K562 (cell line): ENCODE measurements around the gene NR1D1. TPM values are rescaled to one million over a fixed set of nuclear protein-coding genes. Genes with fewer than 3 reads are reported as not detected.

Source experiments
- ATF4 ChIP-seq: fragments of 450-650 bp; formaldehyde crosslinking; IDR thresholded peaks from 2 replicates; pipeline ENCODE4 v1.4.0; 2022; ENCODE audit warnings: mild to moderate bottlenecking, moderate library complexity
- BHLHE40 ChIP-seq: IDR thresholded peaks from 2 replicates; pipeline ENCODE4 v1.6.1; 2011; ENCODE audit warnings: low read length, improper control_type of control experiment
- CBX1 ChIP-seq: sonication (generic); IDR thresholded peaks from 2 replicates; pipeline ENCODE4 v1.6.1; 2016; ENCODE audit warnings: antibody characterized with exemption, low read depth, mild to moderate bottlenecking
- E2F1 ChIP-seq: sonication (generic); formaldehyde crosslinking; IDR thresholded peaks from 2 replicates; pipeline ENCODE4 v1.8.1; 2023; ENCODE audit warnings: mild to moderate bottlenecking, missing genetic modification reagents, moderate library complexity
- E2F8 ChIP-seq: fragments of 450-650 bp; IDR thresholded peaks from 2 replicates; pipeline ENCODE4 v1.7.1; 2018; ENCODE audit warnings: mild to moderate bottlenecking, low read depth; ENCODE audit not compliant: partially characterized antibody
- EGR1 ChIP-seq: fragments of 450-650 bp; conservative IDR thresholded peaks from 2 replicates; pipeline ENCODE4 v1.6.1; 2017; ENCODE audit warnings: mild to moderate bottlenecking
- ELF4 ChIP-seq: fragments of 450-650 bp; formaldehyde crosslinking; IDR thresholded peaks from 2 replicates; pipeline ENCODE4 v1.4.0; 2022; ENCODE audit warnings: missing genetic modification characterization
- JUN ChIP-seq, 2 experiments: sonication (generic) in 1 of 2; formaldehyde crosslinking in 1 of 2; IDR thresholded peaks; 2 replicates each; pipeline versions ENCODE4 v1.6.1 to v1.8.0; 2012 to 2022; ENCODE audit warnings: borderline replicate concordance in 2 of 2, mild to moderate bottlenecking in 2 of 2, improper control_type of control experiment in 1 of 2, low read depth in 1 of 2, low read length in 1 of 2, missing genetic modification reagents in 1 of 2
- MEF2A ChIP-seq: IDR thresholded peaks from 2 replicates; pipeline ENCODE4 v1.6.1; 2011; ENCODE audit warnings: low read depth, mild to moderate bottlenecking, low read length, moderate library complexity; ENCODE audit not compliant: control insufficient read depth
- TAF7 ChIP-seq: fragments of 450-650 bp; IDR thresholded peaks from 2 replicates; pipeline ENCODE4 v1.6.1; 2016; ENCODE audit warnings: missing genetic modification characterization, missing compliant biosample characterization
- TEAD4 ChIP-seq, 2 experiments: sonication (generic) in 1 of 2; formaldehyde crosslinking in 1 of 2; IDR thresholded peaks; 2 replicates each; pipeline versions ENCODE4 v1.6.1 to v1.8.0; 2012 to 2022; ENCODE audit warnings: borderline replicate concordance in 1 of 2, inconsistent platforms in 1 of 2, low read length in 1 of 2, mild to moderate bottlenecking in 1 of 2, missing genetic modification reagents in 1 of 2
- WHSC1 ChIP-seq: IDR thresholded peaks from one replicate; pipeline ENCODE4 v1.6.1; 2012; ENCODE audit warnings: low read length, control low read depth, inconsistent platforms
- ZNF445 ChIP-seq: fragments of 250-450 bp; sonication (Bioruptor Pico); IDR thresholded peaks from 2 replicates; pipeline ENCODE4 v1.4.0; 2020; ENCODE audit warnings: low read depth, mild to moderate bottlenecking, moderate library complexity
- polyA plus RNA-seq, 8 experiments: library from polyadenylated mRNA; depleted of rRNA in 4 of 8; stranded (reverse) in 5 of 8; unstranded in 3 of 8; fragments of >200 nt; fragmentation: Nextera tagmentation in 2 of 8; fragmentation: Illumina TruSeq in 1 of 8; extraction: Ambion mirVana in 2 of 8; extraction: Trizol in 1 of 8; gene quantifications; 2 replicates each; pipeline versions ENCODE4 v1.2.1 to v1.2.3, GENCODE V29; 2011 to 2014; ENCODE audit warnings: inconsistent platforms in 1 of 8, missing spikeins in 1 of 8
- total RNA-seq, 7 experiments: library from RNA; depleted of rRNA in 6 of 7; stranded (reverse); fragments of >200 nt in 6 of 7; fragmentation: Illumina TruSeq in 2 of 7; extraction: Trizol in 2 of 7; gene quantifications; 2 replicates each; pipeline versions ENCODE4 v1.2.1 to v1.2.3, GENCODE V29; 2011 to 2021; ENCODE audit warnings: low replicate concordance in 1 of 7
- TF ChIP-seq, protein P1 (sequence below): sonication (generic); formaldehyde crosslinking; IDR thresholded peaks from 2 replicates; pipeline ENCODE4 v1.8.0; 2022; ENCODE audit warnings: missing genetic modification reagents, mild to moderate bottlenecking, moderate library complexity, borderline replicate concordance
- TF ChIP-seq, protein P2 (sequence below): sonication (generic); formaldehyde crosslinking; IDR thresholded peaks from 2 replicates; pipeline ENCODE4 v1.9.0; 2022; ENCODE audit warnings: mild to moderate bottlenecking, missing genetic modification reagents
- TF ChIP-seq, protein P3 (sequence below): IDR thresholded peaks from 2 replicates; pipeline ENCODE4 v1.6.1; 2014; ENCODE audit warnings: antibody characterized with exemption

The NR1D1 gene
- total and polyA plus RNA-seq, 9 of the 15 experiments (the other 6 are each of a cell fraction or from before 2014, with no cell fraction given), result 0.25 to 7.7 (median 0.65) TPM

DNA sequence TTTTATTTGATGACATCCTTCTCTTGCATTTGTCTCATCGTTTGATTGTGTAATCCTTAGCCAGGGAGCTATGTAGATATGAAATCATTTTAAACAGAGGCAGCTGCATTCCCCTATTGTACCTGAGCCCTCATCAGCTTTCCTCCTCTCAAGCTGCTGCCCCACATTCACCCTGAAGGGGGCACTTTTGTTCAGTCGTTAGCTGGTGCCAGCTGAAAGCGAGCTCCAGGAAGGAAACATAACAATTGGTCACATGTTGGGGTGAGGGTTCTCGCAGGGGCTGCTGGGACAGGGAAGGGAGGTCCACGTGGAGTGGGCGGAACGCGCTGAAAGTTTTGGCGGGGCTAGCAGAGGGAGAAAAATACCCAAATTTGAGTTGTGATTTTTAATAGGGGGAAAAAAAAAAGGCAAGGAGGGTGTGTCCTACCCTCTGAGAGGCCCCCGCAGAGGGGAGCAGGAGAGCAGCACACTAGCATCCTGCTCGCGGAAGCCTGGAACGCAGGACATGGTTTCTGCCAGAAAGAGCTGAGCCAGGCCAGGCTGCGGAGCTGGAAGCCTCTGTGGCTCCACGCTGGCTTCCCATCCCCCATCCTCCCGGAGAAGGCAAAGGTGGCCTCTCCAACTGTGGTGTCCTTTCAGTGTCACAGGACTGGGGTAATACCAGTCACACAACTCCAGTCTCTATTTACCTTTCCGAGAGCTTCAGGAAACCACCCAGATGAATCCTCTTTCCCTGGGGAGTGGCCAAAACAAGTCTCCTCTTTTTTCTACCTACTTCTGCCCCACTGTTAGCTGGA, 12.9 kb upstream of the NR1D1 start (continued):
- TF ChIP-seq, protein P1, sequence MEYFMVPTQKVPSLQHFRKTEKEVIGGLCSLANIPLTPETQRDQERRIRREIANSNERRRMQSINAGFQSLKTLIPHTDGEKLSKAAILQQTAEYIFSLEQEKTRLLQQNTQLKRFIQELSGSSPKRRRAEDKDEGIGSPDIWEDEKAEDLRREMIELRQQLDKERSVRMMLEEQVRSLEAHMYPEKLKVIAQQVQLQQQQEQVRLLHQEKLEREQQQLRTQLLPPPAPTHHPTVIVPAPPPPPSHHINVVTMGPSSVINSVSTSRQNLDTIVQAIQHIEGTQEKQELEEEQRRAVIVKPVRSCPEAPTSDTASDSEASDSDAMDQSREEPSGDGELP (CRISPR knock-in tag), result peak; percentile 98
- TF ChIP-seq E2F1 (peak; percentile 66; the same call in 1 of the 2 replicates), ATF4 (0 out of 2 replicates have a peak, but pooled peaks have one; percentile 9), E2F8 (peak; percentile 59), BHLHE40 (peak; percentile 57; the same call in 1 of the 2 replicates), TAF7 (tag) (no peak), MEF2A (0 out of 2 replicates have a peak, but pooled peaks have one; percentile 10), CBX1 (0 out of 2 replicates have a peak, but pooled peaks have one; percentile 61), ELF4 (CRISPR knock-in tag) (0 out of 2 replicates have a peak, but pooled peaks have one; percentile 30), JUN (IDR thresholded peaks at IDR 0.05; ENCODE audit: borderline replicate concordance, low read depth, low read length) (peak; percentile 78; the same call in 1 of the 2 replicates), JUN (CRISPR knock-in tag; IDR thresholded peaks at IDR 0.05; ENCODE audit: borderline replicate concordance) (no peak), ZNF445 (CRISPR knock-in tag) (no peak), EGR1 (peak; percentile 81), TEAD4 (IDR thresholded peaks at IDR 0.05; ENCODE audit: low read length) (0 out of 2 replicates have a peak, but pooled peaks have one; percentile 10), TEAD4 (CRISPR knock-in tag; IDR thresholded peaks at IDR 0.05; ENCODE audit: borderline replicate concordance) (no peak), WHSC1 (no peak)
- TF ChIP-seq, protein P2, sequence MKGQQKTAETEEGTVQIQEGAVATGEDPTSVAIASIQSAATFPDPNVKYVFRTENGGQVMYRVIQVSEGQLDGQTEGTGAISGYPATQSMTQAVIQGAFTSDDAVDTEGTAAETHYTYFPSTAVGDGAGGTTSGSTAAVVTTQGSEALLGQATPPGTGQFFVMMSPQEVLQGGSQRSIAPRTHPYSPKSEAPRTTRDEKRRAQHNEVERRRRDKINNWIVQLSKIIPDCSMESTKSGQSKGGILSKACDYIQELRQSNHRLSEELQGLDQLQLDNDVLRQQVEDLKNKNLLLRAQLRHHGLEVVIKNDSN, result peak; percentile 96
- TF ChIP-seq, protein P3, sequence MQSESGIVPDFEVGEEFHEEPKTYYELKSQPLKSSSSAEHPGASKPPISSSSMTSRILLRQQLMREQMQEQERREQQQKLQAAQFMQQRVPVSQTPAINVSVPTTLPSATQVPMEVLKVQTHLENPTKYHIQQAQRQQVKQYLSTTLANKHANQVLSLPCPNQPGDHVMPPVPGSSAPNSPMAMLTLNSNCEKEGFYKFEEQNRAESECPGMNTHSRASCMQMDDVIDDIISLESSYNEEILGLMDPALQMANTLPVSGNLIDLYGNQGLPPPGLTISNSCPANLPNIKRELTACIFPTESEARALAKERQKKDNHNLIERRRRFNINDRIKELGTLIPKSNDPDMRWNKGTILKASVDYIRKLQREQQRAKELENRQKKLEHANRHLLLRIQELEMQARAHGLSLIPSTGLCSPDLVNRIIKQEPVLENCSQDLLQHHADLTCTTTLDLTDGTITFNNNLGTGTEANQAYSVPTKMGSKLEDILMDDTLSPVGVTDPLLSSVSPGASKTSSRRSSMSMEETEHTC, result peak; percentile 67; the same call in 1 of the 2 replicates
